ENCODE data around the gene RNF223. TPM values are rescaled to one million over a fixed set of nuclear protein-coding genes. Genes with fewer than 3 reads are reported as not detected.
"Not testable (repeated sequence)": the region's sequence is repeated elsewhere in the genome, so short reads cannot be mapped to it uniquely, and the experiment has no call there.

Gene RNF223
- total RNA-seq, 1 donor from 2014 or later: not detected

DNA sequence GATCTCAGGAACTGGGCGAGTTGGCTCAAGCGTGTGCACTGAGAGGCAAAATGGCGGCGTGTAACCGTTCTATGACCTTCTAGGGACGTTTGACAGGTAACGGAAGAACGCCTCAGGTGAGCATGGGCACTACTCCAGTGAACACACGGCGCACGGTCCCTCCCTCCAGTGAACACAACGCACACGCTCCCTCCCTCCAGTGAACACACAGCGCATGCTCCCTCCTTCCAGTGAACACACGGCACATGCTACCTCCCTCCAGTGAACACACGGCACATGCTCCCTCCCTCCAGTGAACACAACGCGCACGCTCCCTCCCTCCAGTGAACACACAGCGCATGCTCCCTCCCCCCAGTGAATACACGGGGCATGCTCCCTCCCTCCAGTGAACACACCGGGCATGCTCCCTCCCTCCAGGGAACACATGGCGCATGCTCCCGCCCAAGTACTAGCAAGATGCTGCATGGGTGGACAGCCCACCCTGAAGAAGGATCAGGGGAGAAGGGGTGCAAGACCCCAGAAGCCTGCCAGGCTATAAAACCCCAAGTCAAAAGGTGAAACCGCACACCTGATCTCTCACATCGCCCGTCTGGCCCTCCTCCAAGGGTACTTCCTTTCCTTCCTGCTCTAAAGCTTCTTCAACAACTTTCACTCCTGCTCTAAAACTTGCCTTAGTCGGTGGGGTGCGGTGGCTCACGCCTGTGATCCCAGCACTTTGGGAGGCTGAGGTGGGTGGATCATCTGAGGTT, 38.3 kb upstream of the RNF223 start:
- TF ChIP-seq CTCF (IDR thresholded peaks at IDR 0.05): no peak
- Mint-ChIP-seq H3K36me3 (ENCODE audit: low read depth) (peaks cover 2% of the 10 kb centered on the region), H3K4me3 (ENCODE audit: unreplicated experiment) (no peak overlapping the region), H3K4me1 (ENCODE audit: low read depth) (peaks cover 10% of the 10 kb centered on the region), H3K27ac (ENCODE audit: unreplicated experiment) (no peak overlapping the region), H3K27me3 (ENCODE audit: low read depth) (no peaks in the 10 kb centered on the region), H3K9me3 (ENCODE audit: low read depth) (peaks cover 3% of the 10 kb centered on the region)
- DNase-seq (ENCODE audit: low spot score): peak; percentile 64

GRCh38 chr1:1111516-1112236, 37.6 kb upstream of the RNF223 start:
- H3K36me3 Mint-ChIP-seq (ENCODE audit: low read depth): peaks cover 2% of the 10 kb centered on the region
- DNase-seq (ENCODE audit: low spot score): peak; percentile 75
- H3K9me3 Mint-ChIP-seq (ENCODE audit: low read depth): peaks cover 3% of the 10 kb centered on the region
- peaks cover 10% of the 10 kb centered on the region for H3K4me1 Mint-ChIP-seq (ENCODE audit: low read depth)
- TF ChIP-seq CTCF (IDR thresholded peaks at IDR 0.05): no peak
- H3K27me3 Mint-ChIP-seq (ENCODE audit: low read depth): no peaks in the 10 kb centered on the region
- no peak overlapping the region for H3K27ac Mint-ChIP-seq (ENCODE audit: unreplicated experiment)
- H3K4me3 Mint-ChIP-seq (ENCODE audit: unreplicated experiment): no peak overlapping the region

- Mint-ChIP-seq H3K4me1 (ENCODE audit: low read depth) (peaks cover 10% of the 10 kb centered on the region), H3K36me3 (ENCODE audit: low read depth) (peaks cover 2% of the 10 kb centered on the region), H3K9me3 (ENCODE audit: low read depth) (peaks cover 3% of the 10 kb centered on the region), H3K27ac (ENCODE audit: unreplicated experiment) (no peak overlapping the region), H3K4me3 (ENCODE audit: unreplicated experiment) (no peak overlapping the region), H3K27me3 (ENCODE audit: low read depth) (no peaks in the 10 kb centered on the region)
- TF ChIP-seq CTCF (IDR thresholded peaks at IDR 0.05): no peak
- DNase-seq (ENCODE audit: low spot score): peak; percentile 54
Measured at GRCh38 chr1:1110561-1110971, 36.5 kb upstream of the RNF223 start.

- Mint-ChIP-seq H3K36me3 (ENCODE audit: low read depth) (peaks cover 2% of the 10 kb centered on the region), H3K27me3 (ENCODE audit: low read depth) (no peaks in the 10 kb centered on the region), H3K4me1 (ENCODE audit: low read depth) (peaks cover 5% of the 10 kb centered on the region), H3K9me3 (ENCODE audit: low read depth) (peaks cover 3% of the 10 kb centered on the region), H3K27ac (ENCODE audit: unreplicated experiment) (no peak overlapping the region), H3K4me3 (ENCODE audit: unreplicated experiment) (no peak overlapping the region)
- peak; percentile 63 for DNase-seq (ENCODE audit: low spot score)
- no peak for TF ChIP-seq CTCF (IDR thresholded peaks at IDR 0.05)
Measured at GRCh38 chr1:1109743-1110142, 35.6 kb upstream of the RNF223 start.

- no peaks in the 10 kb centered on the region for H3K27me3 Mint-ChIP-seq (ENCODE audit: low read depth)
- peaks cover 4% of the 10 kb centered on the region for H3K36me3 Mint-ChIP-seq (ENCODE audit: low read depth)
- H3K27ac Mint-ChIP-seq (ENCODE audit: unreplicated experiment): no peak overlapping the region
- DNase-seq (ENCODE audit: low spot score): peak; percentile 82
- no peaks in the 10 kb centered on the region for H3K4me1 Mint-ChIP-seq (ENCODE audit: low read depth)
- no peak for TF ChIP-seq CTCF (IDR thresholded peaks at IDR 0.05)
- no peaks in the 10 kb centered on the region for H3K9me3 Mint-ChIP-seq (ENCODE audit: low read depth)
- no peak overlapping the region for H3K4me3 Mint-ChIP-seq (ENCODE audit: unreplicated experiment)
Measured at GRCh38 chr1:1106510-1107221, 32.6 kb upstream of the RNF223 start.

DNA sequence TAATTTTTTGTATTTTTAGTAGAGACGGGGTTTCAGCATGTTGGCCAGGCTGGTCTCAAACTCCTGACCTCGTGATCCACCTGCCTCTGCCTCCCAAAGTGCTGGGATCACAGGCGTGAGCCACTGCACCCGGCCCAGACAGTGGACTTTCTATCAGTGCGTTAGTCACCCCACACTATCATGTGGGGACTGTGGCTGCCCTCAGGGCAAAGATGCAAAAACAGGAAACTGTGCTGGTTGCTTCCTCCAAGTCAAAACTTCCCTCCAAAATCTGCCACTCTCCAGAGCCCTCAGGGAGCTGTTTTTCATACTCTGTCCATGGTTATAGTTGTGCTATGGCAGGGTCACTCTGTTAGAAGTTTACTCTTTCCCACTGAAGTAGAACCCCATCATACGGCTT, 30.0 kb upstream of the RNF223 start:
- peaks cover 12% of the 10 kb centered on the region for H3K9me3 Mint-ChIP-seq (ENCODE audit: low read depth)
- H3K4me3 Mint-ChIP-seq (ENCODE audit: unreplicated experiment); H3K27me3 Mint-ChIP-seq (ENCODE audit: low read depth); H3K36me3 Mint-ChIP-seq (ENCODE audit: low read depth); H3K4me1 Mint-ChIP-seq (ENCODE audit: low read depth); H3K27ac Mint-ChIP-seq (ENCODE audit: unreplicated experiment): not testable (repeated sequence)
- DNase-seq (ENCODE audit: low spot score): peak; percentile 44

All from chondrocyte (in vitro differentiated cells).